Fibroblast of the aortic adventitia (primary cell): ENCODE measurements around the gene SMIM32. TPM values are rescaled to one million over a fixed set of nuclear protein-coding genes. Genes with fewer than 3 reads are reported as not detected.

Source experiments
- DNase-seq: peaks from one replicate; pipeline ENCODE4 v3.0.0-alpha.2; 2010; ENCODE audit warnings: low read depth
- H3K4me3 ChIP-seq: 2 replicates; pipeline ENCODE4 v1.5.1; 2011; ENCODE audit warnings: low read depth, mild to moderate bottlenecking, control low read depth, low read length, moderate library complexity
- total RNA-seq: library from RNA; depleted of rRNA; stranded (reverse); fragments of >200 nt; gene quantifications from 2 replicates; pipeline ENCODE4 v1.2.3, GENCODE V29; 2012; ENCODE audit warnings: low replicate concordance
- TF ChIP-seq, protein P1 (sequence below): IDR thresholded peaks from 2 replicates; pipeline ENCODE4 v1.5.1; 2011; ENCODE audit warnings: mild to moderate bottlenecking, low read length, control low read depth, inconsistent platforms; ENCODE audit not compliant: insufficient read depth

Gene SMIM32
- total RNA-seq, 1 donor, result not detected

DNA sequence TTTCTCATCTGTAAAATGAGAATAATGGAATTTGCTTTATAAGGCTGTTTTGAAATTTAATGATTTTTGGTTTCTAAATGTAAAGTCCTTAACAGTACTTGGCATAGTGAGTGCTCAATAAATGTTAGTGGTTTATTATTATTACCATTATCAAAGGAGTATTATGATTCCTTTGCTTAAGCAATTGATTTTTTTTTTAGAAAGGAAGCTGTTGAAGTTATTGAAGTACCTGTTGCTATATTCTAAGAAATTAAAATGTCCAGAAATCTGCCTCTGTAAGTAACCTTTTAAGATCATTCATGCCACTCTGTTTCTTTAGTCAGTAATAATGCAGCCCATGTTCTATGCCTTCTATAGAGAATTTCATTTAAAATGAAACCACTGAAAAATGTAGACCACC, 45.3 kb downstream of the SMIM32 start:
- no peak overlapping the region for H3K4me3 ChIP-seq
- no peak for DNase-seq
- TF ChIP-seq, protein P1, sequence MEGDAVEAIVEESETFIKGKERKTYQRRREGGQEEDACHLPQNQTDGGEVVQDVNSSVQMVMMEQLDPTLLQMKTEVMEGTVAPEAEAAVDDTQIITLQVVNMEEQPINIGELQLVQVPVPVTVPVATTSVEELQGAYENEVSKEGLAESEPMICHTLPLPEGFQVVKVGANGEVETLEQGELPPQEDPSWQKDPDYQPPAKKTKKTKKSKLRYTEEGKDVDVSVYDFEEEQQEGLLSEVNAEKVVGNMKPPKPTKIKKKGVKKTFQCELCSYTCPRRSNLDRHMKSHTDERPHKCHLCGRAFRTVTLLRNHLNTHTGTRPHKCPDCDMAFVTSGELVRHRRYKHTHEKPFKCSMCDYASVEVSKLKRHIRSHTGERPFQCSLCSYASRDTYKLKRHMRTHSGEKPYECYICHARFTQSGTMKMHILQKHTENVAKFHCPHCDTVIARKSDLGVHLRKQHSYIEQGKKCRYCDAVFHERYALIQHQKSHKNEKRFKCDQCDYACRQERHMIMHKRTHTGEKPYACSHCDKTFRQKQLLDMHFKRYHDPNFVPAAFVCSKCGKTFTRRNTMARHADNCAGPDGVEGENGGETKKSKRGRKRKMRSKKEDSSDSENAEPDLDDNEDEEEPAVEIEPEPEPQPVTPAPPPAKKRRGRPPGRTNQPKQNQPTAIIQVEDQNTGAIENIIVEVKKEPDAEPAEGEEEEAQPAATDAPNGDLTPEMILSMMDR, result no peak

GRCh38 chr5:136146201-136146600, 46.8 kb downstream of the SMIM32 start:
- DNase-seq, result no peak
- TF ChIP-seq, protein P1, result no peak
- H3K4me3 ChIP-seq, result no peak overlapping the region

DNA sequence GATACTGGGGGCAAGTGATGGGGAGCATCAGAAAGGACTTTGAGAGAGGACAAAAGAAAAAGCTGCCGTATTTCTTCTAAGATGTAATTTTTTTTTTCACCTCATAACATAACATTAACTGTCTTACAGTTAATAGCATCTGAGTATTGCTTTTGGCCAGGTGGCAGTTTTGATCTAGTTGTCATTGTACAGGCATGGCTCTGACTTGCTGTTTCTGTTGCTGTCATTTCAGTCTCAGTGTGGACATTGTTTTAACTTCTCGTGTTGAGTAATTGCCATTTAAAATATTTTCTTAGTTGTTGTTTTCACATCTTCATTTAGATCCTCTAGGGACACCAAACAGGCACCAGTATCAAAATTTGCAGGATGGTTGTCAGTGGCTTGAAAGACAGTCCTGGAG, 47.9 kb downstream of the SMIM32 start:
- H3K4me3 ChIP-seq, result no peak overlapping the region
- no peak for DNase-seq
- TF ChIP-seq, protein P1, result no peak

GRCh38 chr5:136143763-136144162, 49.2 kb downstream of the SMIM32 start:
- H3K4me3 ChIP-seq, result no peak overlapping the region
- DNase-seq, result no peak
- TF ChIP-seq, protein P1, result no peak

- DNase-seq, result no peak
- H3K4me3 ChIP-seq, result no peak overlapping the region
- TF ChIP-seq, protein P1, result no peak
These were observed 49.6 kb downstream of the SMIM32 start for GRCh38 chr5:136143312-136143711.

- DNase-seq, result no peak
- TF ChIP-seq, protein P1, result no peak
- no peak overlapping the region for H3K4me3 ChIP-seq
These were observed 51.4 kb downstream of the SMIM32 start for GRCh38 chr5:136141561-136141960.

Other genes starting within 250 kb of the SMIM32 start
- not detected in 2 replicates for gene LECT2, start 238.2 kb downstream of the SMIM32 start, total RNA-seq
- gene TGFBI, start 164.2 kb downstream of the SMIM32 start, total RNA-seq, result 169 and 227 TPM in 2 replicates
- 88.7 and 590 TPM in 2 replicates for gene SMAD5, start 60.3 kb downstream of the SMIM32 start, total RNA-seq
- not detected in 2 replicates for gene TRPC7, start 172.4 kb upstream of the SMIM32 start, total RNA-seq